Right atrium auricular region (tissue), 2 donors: Measurements from ENCODE around the gene ELMO1. TPM values are rescaled to one million over a fixed set of nuclear protein-coding genes. Genes with fewer than 3 reads are reported as not detected.

Experiments
- DNase-seq: peaks from one replicate; pipeline ENCODE4 v3.0.0-alpha.2; 2019; ENCODE audit warnings: low spot score
- H3K27ac ChIP-seq, 2 donors: fragments of 200-600 bp; sonication (generic); 1 replicate in 1 of 2; 2 replicates in 1 of 2; pipeline ENCODE4 v1.5.1; 2016 to 2019
- H3K27me3 ChIP-seq, 2 donors: fragments of 200-600 bp; sonication (generic); one replicate each; pipeline versions ENCODE4 v1.5.1 to v1.6.0; 2017 to 2019
- H3K36me3 ChIP-seq: fragments of 200-600 bp; sonication (generic); one replicate; pipeline ENCODE4 v1.5.1; 2016
- H3K4me1 ChIP-seq, 2 donors: fragments of 200-600 bp; sonication (generic); one replicate each; pipeline versions ENCODE4 v1.5.1 to v1.6.0; 2017 to 2019
- H3K4me3 ChIP-seq, 2 donors: fragments of 200-600 bp; sonication (generic); 1 replicate in 1 of 2; 2 replicates in 1 of 2; pipeline ENCODE4 v1.5.1; 2017 to 2019; ENCODE audit warnings: mild to moderate bottlenecking in 1 of 2, moderate library complexity in 1 of 2
- H3K9me3 ChIP-seq, 2 donors: fragments of 200-600 bp; sonication (generic); one replicate each; pipeline ENCODE4 v1.5.1; 2019
- total RNA-seq, 2 donors: library from RNA; depleted of rRNA; stranded (reverse); fragments of >200 nt; gene quantifications; one replicate each; pipeline ENCODE4 v1.1.0, GENCODE V29; 2016
- TF ChIP-seq, protein P1 (sequence below), 2 donors: fragments of 200-600 bp; sonication (generic); IDR thresholded peaks; one replicate each; pipeline ENCODE4 v1.5.1; 2019; ENCODE audit warnings: antibody characterized with exemption in 2 of 2

ELMO1 gene
- total RNA-seq, 2 donors from 2014 or later: 24.4 to 45.1 TPM

DNA sequence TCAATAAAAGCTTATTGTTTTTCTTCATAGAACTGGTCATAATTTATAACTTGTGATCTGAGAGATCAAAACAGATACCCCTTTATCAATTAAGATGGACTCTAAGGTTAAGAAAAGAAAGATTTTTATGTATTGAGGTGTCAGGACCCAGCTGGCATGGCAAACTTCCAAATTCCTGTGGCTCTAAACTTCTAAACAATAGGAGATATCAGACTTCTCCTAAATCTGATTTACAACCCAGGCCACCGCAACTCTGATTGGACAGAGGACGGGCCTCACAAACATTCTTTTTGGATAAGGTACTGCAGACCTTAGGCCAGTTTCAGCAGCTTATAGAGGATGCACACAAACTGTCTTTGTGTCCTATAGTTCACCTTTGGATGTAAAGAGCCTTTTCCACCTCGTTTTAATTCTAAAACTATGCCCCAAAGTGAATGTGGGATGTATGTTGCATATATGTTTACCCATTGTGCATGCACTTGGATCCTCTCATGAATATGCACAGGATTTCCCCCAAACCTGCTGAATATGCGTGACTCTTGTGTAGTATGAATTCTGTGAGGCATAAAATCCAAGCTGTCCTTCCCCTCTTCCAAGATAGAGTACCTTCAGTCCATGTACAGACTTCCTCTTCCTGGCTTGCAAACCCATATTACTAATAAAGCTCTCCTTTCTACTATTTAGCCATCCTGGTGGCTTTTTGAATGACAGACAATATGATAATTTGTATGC, 69.0 kb downstream of the ELMO1 start:
- H3K27me3 ChIP-seq: no peaks in the 10 kb centered on the region

DNA sequence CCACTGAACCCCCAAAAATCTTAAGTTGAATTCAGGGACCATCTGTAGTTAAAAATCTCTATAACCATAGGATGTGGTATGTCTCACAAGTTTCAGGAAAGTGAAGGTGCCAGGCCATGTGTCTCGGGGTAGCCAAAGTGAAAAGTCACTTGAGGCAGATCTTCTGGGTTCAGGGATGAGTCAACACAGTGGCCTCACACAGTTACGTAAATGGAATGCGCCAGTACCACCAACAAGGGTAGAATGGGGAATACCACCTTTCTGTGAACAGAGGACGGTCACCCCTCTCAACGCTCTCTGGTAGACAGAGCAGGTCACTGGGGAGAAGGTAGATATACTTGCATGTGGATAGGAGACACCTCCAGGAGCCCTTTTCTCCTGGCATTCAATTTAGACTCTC, 71.4 kb downstream of the ELMO1 start:
- TF ChIP-seq, protein P1, sequence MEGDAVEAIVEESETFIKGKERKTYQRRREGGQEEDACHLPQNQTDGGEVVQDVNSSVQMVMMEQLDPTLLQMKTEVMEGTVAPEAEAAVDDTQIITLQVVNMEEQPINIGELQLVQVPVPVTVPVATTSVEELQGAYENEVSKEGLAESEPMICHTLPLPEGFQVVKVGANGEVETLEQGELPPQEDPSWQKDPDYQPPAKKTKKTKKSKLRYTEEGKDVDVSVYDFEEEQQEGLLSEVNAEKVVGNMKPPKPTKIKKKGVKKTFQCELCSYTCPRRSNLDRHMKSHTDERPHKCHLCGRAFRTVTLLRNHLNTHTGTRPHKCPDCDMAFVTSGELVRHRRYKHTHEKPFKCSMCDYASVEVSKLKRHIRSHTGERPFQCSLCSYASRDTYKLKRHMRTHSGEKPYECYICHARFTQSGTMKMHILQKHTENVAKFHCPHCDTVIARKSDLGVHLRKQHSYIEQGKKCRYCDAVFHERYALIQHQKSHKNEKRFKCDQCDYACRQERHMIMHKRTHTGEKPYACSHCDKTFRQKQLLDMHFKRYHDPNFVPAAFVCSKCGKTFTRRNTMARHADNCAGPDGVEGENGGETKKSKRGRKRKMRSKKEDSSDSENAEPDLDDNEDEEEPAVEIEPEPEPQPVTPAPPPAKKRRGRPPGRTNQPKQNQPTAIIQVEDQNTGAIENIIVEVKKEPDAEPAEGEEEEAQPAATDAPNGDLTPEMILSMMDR (IDR thresholded peaks at IDR 0.05): no peak
- H3K4me3 ChIP-seq: no peak overlapping the region
- DNase-seq: no peak
- H3K4me1 ChIP-seq: no peaks in the 10 kb centered on the region
- H3K27ac ChIP-seq: no peak overlapping the region
- no peaks in the 10 kb centered on the region for H3K36me3 ChIP-seq
- H3K27me3 ChIP-seq: no peaks in the 10 kb centered on the region
- H3K9me3 ChIP-seq: peaks cover 0 to 13% of the 10 kb centered on the region in 2 donors

More for the DNA sequence above, 69.0 kb downstream of the ELMO1 start:
- Histone ChIP-seq H3K9me3 (peaks cover 0 to 13% of the 10 kb centered on the region in 2 donors), H3K4me1 (no peaks in the 10 kb centered on the region), H3K36me3 (no peaks in the 10 kb centered on the region), H3K4me3 (no peak overlapping the region), H3K27ac (no peak overlapping the region)
- DNase-seq: no peak
- TF ChIP-seq, protein P1 (IDR thresholded peaks at IDR 0.05): no peak

DNA sequence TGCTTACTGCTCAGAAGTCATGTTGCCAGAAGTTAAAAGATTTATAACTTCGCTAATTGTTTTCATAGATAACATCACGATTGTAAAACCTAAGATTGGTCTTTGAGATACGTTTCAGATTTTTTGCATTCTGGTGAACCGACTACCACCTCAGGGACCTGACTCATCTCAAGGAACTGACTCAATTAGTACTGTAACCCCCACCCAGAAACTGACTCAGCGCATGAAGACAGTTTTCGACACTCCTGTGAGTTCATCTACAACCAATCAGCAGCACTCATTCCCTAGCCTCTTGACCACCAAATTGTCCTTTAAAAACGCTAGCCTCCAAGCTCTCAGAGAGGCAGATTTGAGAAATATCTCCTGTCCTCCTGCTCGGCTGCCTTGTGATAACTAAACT, 72.3 kb downstream of the ELMO1 start:
- Histone ChIP-seq H3K36me3 (no peaks in the 10 kb centered on the region), H3K4me1 (no peaks in the 10 kb centered on the region), H3K27ac (no peak overlapping the region), H3K4me3 (no peak overlapping the region), H3K9me3 (peaks cover 0 to 13% of the 10 kb centered on the region in 2 donors), H3K27me3 (no peaks in the 10 kb centered on the region)
- TF ChIP-seq, protein P1 (IDR thresholded peaks at IDR 0.05): no peak
- DNase-seq: no peak

DNA sequence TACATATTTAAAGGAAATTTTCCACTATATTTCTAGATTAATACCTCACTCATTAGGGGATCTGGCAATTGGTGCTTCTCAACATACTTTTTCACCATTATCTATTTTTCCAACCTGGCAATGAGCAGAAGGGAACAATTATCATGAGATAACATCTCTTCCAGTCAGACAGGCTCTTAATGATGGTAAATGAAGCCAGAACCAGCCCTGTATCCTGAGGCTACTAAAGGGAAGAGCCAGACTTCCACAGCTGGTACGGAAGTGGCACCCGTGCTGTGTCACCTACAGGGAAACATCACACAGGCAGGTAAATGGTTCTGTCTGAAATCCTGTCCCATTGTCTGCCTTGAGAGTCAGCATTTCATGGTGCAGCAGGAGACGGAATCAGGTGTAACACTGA, 75.9 kb downstream of the ELMO1 start:
- H3K27me3 ChIP-seq: no peaks in the 10 kb centered on the region
- no peaks in the 10 kb centered on the region for H3K36me3 ChIP-seq
- no peaks in the 10 kb centered on the region for H3K4me1 ChIP-seq
- H3K4me3 ChIP-seq: no peak overlapping the region
- DNase-seq: no peak
- no peak overlapping the region for H3K27ac ChIP-seq
- TF ChIP-seq, protein P1 (IDR thresholded peaks at IDR 0.05): no peak
- peaks cover 0 to 13% of the 10 kb centered on the region in 2 donors for H3K9me3 ChIP-seq

DNA sequence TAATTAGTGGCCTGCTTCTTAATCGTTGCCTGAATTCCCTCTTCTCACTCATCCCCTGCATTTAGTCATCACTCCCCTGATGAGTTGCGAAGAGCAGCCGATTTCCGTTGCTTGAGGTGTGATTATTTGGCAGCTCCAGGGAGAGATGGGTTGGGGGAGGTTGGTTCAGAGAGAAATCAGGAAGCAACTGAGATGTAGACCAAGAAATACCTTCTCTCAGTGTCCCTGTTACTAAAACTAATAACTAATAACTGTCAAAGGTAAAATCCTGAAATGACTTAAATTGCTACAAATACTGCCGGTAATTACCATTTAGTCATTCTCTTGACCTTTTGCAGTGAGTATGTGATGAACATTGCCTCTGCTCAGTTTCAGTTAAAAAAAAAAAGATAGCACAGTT, 76.9 kb downstream of the ELMO1 start:
- TF ChIP-seq, protein P1 (IDR thresholded peaks at IDR 0.05): no peak
- H3K4me1 ChIP-seq: no peaks in the 10 kb centered on the region
- no peak for DNase-seq
- H3K27me3 ChIP-seq: no peaks in the 10 kb centered on the region
- no peaks in the 10 kb centered on the region for H3K36me3 ChIP-seq
- peaks cover 0 to 9% of the 10 kb centered on the region in 2 donors for H3K9me3 ChIP-seq
- no peak overlapping the region for H3K4me3 ChIP-seq
- no peak overlapping the region for H3K27ac ChIP-seq

DNA sequence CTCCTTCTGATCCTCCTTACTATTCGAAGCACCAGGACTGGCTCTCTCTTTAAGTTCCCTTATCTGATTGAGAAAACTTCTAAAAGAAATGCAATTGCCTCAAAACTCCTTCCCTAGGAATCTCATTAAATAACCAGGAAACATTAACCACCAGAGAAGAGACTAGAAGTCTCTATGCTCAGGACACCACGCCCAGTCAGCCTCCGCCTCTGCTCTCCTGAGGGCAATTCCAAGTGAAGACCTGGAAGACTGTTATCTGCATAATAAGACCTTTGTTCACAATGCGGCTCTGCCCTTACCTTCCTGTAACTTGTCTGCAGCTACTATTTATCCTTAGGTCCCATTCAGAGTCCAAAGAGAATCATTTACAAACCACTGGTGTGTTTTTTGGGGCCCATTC, 78.8 kb downstream of the ELMO1 start:
- Histone ChIP-seq H3K4me3 (no peak overlapping the region), H3K36me3 (no peaks in the 10 kb centered on the region), H3K9me3 (no peaks in the 10 kb centered on the region), H3K27ac (no peak overlapping the region), H3K27me3 (no peaks in the 10 kb centered on the region), H3K4me1 (no peaks in the 10 kb centered on the region)
- no peak for DNase-seq
- TF ChIP-seq, protein P1 (IDR thresholded peaks at IDR 0.05): no peak
